Measurements from ENCODE around the gene ARHGAP27. TPM values are rescaled to one million over a fixed set of nuclear protein-coding genes. Genes with fewer than 3 reads are reported as not detected.
A peak's percentile ranks its signal among the peaks of the same experiment; 100 is the strongest.
"Not testable (repeated sequence)": the region's sequence is repeated elsewhere in the genome, so short reads cannot be mapped to it uniquely, and the experiment has no call there.

The ARHGAP27 gene
- total and polyA plus RNA-seq, 8 donors, result 3.1 to 22.4 (median 7.4) TPM

- 87 to 93% methylated on average over 13 of the region's 13 CpGs for WGBS, 2 donors
- no peak for TF ChIP-seq CTCF (IDR thresholded peaks at IDR 0.05)
- H3K27ac ChIP-seq, result no peak overlapping the region
- DNase-seq, result peak in 1 of 6 donors; percentile 5
- no peak for FAIRE-seq
- intact Hi-C loops (cut with DNase I), result no loop called here
- H3K9me3 ChIP-seq, result no peaks in the 10 kb centered on the region
- peak in 2 of 4 donors; percentile 39 to 46 for ATAC-seq
- no peaks in the 10 kb centered on the region for H3K4me1 ChIP-seq
- H3K36me3 ChIP-seq, result no peaks in the 10 kb centered on the region
- no peak overlapping the region for H3K4me3 ChIP-seq
- no peaks in the 10 kb centered on the region for H3K27me3 ChIP-seq
Measured at GRCh38 chr17:45346216-45347015, 86.3 kb downstream of the ARHGAP27 start.

GRCh38 chr17:45345554-45346215, 87.0 kb downstream of the ARHGAP27 start:
- DNase-seq (peak in 1 of 6 donors; percentile 3), ATAC-seq (peak in 3 of 4 donors; percentile 26 to 70 (median 58)), FAIRE-seq (no peak)
- intact Hi-C loops (cut with DNase I), result no loop called here
- no peak overlapping the region for H3K27ac ChIP-seq
- no peaks in the 10 kb centered on the region for H3K27me3 ChIP-seq
- no peak overlapping the region for H3K4me3 ChIP-seq
- 37 to 38% methylated on average over 3 of the region's 3 CpGs for WGBS, 2 donors
- H3K4me1 ChIP-seq, result no peaks in the 10 kb centered on the region
- H3K36me3 ChIP-seq, result no peaks in the 10 kb centered on the region
- H3K9me3 ChIP-seq, result no peaks in the 10 kb centered on the region
- TF ChIP-seq CTCF (IDR thresholded peaks at IDR 0.05), result no peak

- no peak for ATAC-seq
- Histone ChIP-seq H3K36me3 (no peaks in the 10 kb centered on the region), H3K27me3 (no peaks in the 10 kb centered on the region), H3K4me1 (no peaks in the 10 kb centered on the region), H3K27ac (no peak overlapping the region), H3K4me3 (no peak overlapping the region), H3K9me3 (no peaks in the 10 kb centered on the region)
- 68 to 69% methylated on average over 3 of the region's 3 CpGs for WGBS, 2 donors
- peak in 1 of 6 donors; percentile 21 for DNase-seq
- no peak for FAIRE-seq
- intact Hi-C loops (cut with DNase I), result no loop called here
- no peak for TF ChIP-seq CTCF (IDR thresholded peaks at IDR 0.05)
Measured at GRCh38 chr17:45345246-45345553, 87.5 kb downstream of the ARHGAP27 start.

- not testable (repeated sequence) for ATAC-seq
- 91 to 97% methylated on average over 10 of the region's 10 CpGs for WGBS, 2 donors
- peak in 1 of 6 donors; percentile 20 for DNase-seq
Measured at GRCh38 chr17:45343967-45344664, 88.6 kb downstream of the ARHGAP27 start.

More at GRCh38 chr17:45343967-45344664, 88.6 kb downstream of the ARHGAP27 start:
- H3K27ac ChIP-seq; H3K4me3 ChIP-seq; intact Hi-C loops (cut with DNase I); H3K27me3 ChIP-seq; H3K4me1 ChIP-seq; H3K36me3 ChIP-seq; FAIRE-seq; H3K9me3 ChIP-seq: not testable (repeated sequence)

Other genes with a start within 250 kb of the ARHGAP27 start
- 10 to 100 TPM in 2 of 6 donors, 1 to 10 TPM in 4; 1.9 to 22.1 (median 4.6) TPM for gene FMNL1, start 211.0 kb downstream of the ARHGAP27 start, total RNA-seq
- 1 to 10 TPM; 5.2 to 7.0 TPM for gene FMNL1, start 211.0 kb downstream of the ARHGAP27 start, polyA plus RNA-seq
- gene SPATA32, start 170.8 kb downstream of the ARHGAP27 start, total RNA-seq, result under 1 TPM in 2 of 6 donors, not detected in 4; 0.12 to 0.14 TPM
- gene SPATA32, start 170.8 kb downstream of the ARHGAP27 start, polyA plus RNA-seq, result under 1 TPM; 0.07 to 0.19 TPM
- gene MAP3K14, start 115.8 kb downstream of the ARHGAP27 start, total RNA-seq, result 10 to 100 TPM in 1 of 6 donors, 1 to 10 TPM in 5; 6.1 to 16.4 (median 7.3) TPM
- gene MAP3K14, start 115.8 kb downstream of the ARHGAP27 start, polyA plus RNA-seq, result 10 to 100 TPM; 13.2 to 16.2 TPM
- gene PLEKHM1, start 57.9 kb upstream of the ARHGAP27 start, total RNA-seq, result 10 to 100 TPM; 15.5 to 30.7 (median 16.5) TPM
- 10 to 100 TPM; 13.3 to 14.6 TPM for gene PLEKHM1, start 57.9 kb upstream of the ARHGAP27 start, polyA plus RNA-seq

All from pancreas (tissue), 10 donors.